K562 (cell line): ENCODE data around the gene WDR81. TPM values are rescaled to one million over a fixed set of nuclear protein-coding genes. Genes with fewer than 3 reads are reported as not detected.

ENCODE experiments used
- AFF1 ChIP-seq, 2 experiments: fragments of 450-650 bp; IDR thresholded peaks; 2 replicates each; pipeline ENCODE4 v1.6.1; 2018; ENCODE audit warnings: mild to moderate bottlenecking in 2 of 2, low read depth in 1 of 2; ENCODE audit not compliant: partially characterized antibody in 2 of 2
- BDP1 ChIP-seq: IDR thresholded peaks from 3 replicates; pipeline ENCODE4 v1.6.1; 2011; ENCODE audit not compliant: insufficient read length, insufficient read depth
- BHLHE40 ChIP-seq: IDR thresholded peaks from 2 replicates; pipeline ENCODE4 v1.6.1; 2011; ENCODE audit warnings: low read length, improper control_type of control experiment
- CBX2 ChIP-seq: fragments of 200-600 bp; sonication (generic); IDR thresholded peaks from one replicate; pipeline ENCODE4 v1.6.1; 2012; ENCODE audit warnings: mild to moderate bottlenecking, low read length, inconsistent platforms; ENCODE audit not compliant: insufficient read depth, poor library complexity, severe bottlenecking
- CHCHD3 ChIP-seq: fragments of 250-450 bp; sonication (Bioruptor Pico); IDR thresholded peaks from 2 replicates; pipeline ENCODE4 v2.1.2; 2022; ENCODE audit warnings: mild to moderate bottlenecking
- DNMT1 ChIP-seq: fragments of 450-650 bp; IDR thresholded peaks from 2 replicates; pipeline ENCODE4 v1.6.1; 2016; ENCODE audit warnings: antibody characterized with exemption, mild to moderate bottlenecking
- NELFE ChIP-seq: IDR thresholded peaks from 2 replicates; pipeline ENCODE4 v1.6.1; 2011; ENCODE audit warnings: mild to moderate bottlenecking; ENCODE audit not compliant: insufficient read depth, insufficient read length
- NR3C1 ChIP-seq: sonication (generic); formaldehyde crosslinking; IDR thresholded peaks from 2 replicates; pipeline ENCODE4 v1.8.1; 2022; ENCODE audit warnings: missing genetic modification reagents
- PRMT5 ChIP-seq: sonication (generic); formaldehyde crosslinking; IDR thresholded peaks from 2 replicates; pipeline ENCODE4 v1.5.0; 2020; ENCODE audit warnings: missing genetic modification reagents
- RBM39 ChIP-seq: fragments of 200-400 bp; formaldehyde crosslinking; optimal IDR thresholded peaks from 2 replicates; pipeline ENCODE3; 2018; ENCODE audit warnings: low read depth, low read length
- SREBF2 ChIP-seq: sonication (generic); formaldehyde crosslinking; IDR thresholded peaks from 2 replicates; pipeline ENCODE4 v1.4.0; 2020; ENCODE audit warnings: mild to moderate bottlenecking, missing genetic modification reagents
- SRSF1 ChIP-seq: fragments of 200-400 bp; formaldehyde crosslinking; IDR thresholded peaks from 2 replicates; pipeline ENCODE4 v1.6.1; 2017; ENCODE audit warnings: mild to moderate bottlenecking, low read depth, low read length, moderate library complexity
- SRSF3 ChIP-seq: fragments of 200-400 bp; formaldehyde crosslinking; IDR thresholded peaks from 2 replicates; pipeline ENCODE4 v1.6.1; 2016; ENCODE audit warnings: mild to moderate bottlenecking, low read length, moderate library complexity; ENCODE audit not compliant: insufficient read depth
- TGIF2 ChIP-seq: sonication (generic); formaldehyde crosslinking; IDR thresholded peaks from 2 replicates; pipeline ENCODE4 v1.8.1; 2022; ENCODE audit warnings: mild to moderate bottlenecking, missing genetic modification reagents, moderate library complexity
- TRIM28 ChIP-seq: fragments of 450-650 bp; IDR thresholded peaks from 2 replicates; pipeline ENCODE4 v1.6.1; 2017
- XRCC5 ChIP-seq: fragments of 200-400 bp; formaldehyde crosslinking; IDR thresholded peaks from 2 replicates; pipeline ENCODE4 v1.6.1; 2017; ENCODE audit warnings: low read depth, mild to moderate bottlenecking, low read length
- ZBTB12 ChIP-seq: fragments of 250-450 bp; sonication (Bioruptor Pico); IDR thresholded peaks from 2 replicates; pipeline ENCODE4 v1.4.0; 2020
- ZNF140 ChIP-seq: fragments of 250-450 bp; sonication (Bioruptor Pico); IDR thresholded peaks from 2 replicates; pipeline ENCODE4 v1.8.0; 2021; ENCODE audit warnings: moderate library complexity, mild to moderate bottlenecking, inconsistent platforms
- ZNF518B ChIP-seq: fragments of 250-450 bp; sonication (Bioruptor Pico); IDR thresholded peaks from 2 replicates; pipeline ENCODE4 v1.5.0; 2021; ENCODE audit warnings: mild to moderate bottlenecking, moderate library complexity
- ZNF668 ChIP-seq: fragments of 250-450 bp; sonication (Bioruptor Pico); IDR thresholded peaks from 2 replicates; pipeline ENCODE4 v1.8.0; 2022; ENCODE audit warnings: mild to moderate bottlenecking, inconsistent platforms
- ZNF778 ChIP-seq: fragments of 450-650 bp; formaldehyde crosslinking; IDR thresholded peaks from 2 replicates; pipeline ENCODE4 v1.4.0; 2020; ENCODE audit warnings: mild to moderate bottlenecking, moderate library complexity
- polyA plus RNA-seq, 8 experiments: library from polyadenylated mRNA; depleted of rRNA in 4 of 8; stranded (reverse) in 5 of 8; unstranded in 3 of 8; fragments of >200 nt; fragmentation: Nextera tagmentation in 2 of 8; fragmentation: Illumina TruSeq in 1 of 8; extraction: Ambion mirVana in 2 of 8; extraction: Trizol in 1 of 8; gene quantifications; 2 replicates each; pipeline versions ENCODE4 v1.2.1 to v1.2.3, GENCODE V29; 2011 to 2014; ENCODE audit warnings: inconsistent platforms in 1 of 8, missing spikeins in 1 of 8
- total RNA-seq, 7 experiments: library from RNA; depleted of rRNA in 6 of 7; stranded (reverse); fragments of >200 nt in 6 of 7; fragmentation: Illumina TruSeq in 2 of 7; extraction: Trizol in 2 of 7; gene quantifications; 2 replicates each; pipeline versions ENCODE4 v1.2.1 to v1.2.3, GENCODE V29; 2011 to 2021; ENCODE audit warnings: low replicate concordance in 1 of 7

Gene WDR81
- total and polyA plus RNA-seq, 9 of the 15 experiments (the other 6 are each of a cell fraction or from before 2014, with no cell fraction given), result 0.01 to 17.1 (median 3.3) TPM

- TF ChIP-seq AFF1 (IDR thresholded peaks at IDR 0.05; ENCODE audit: low read depth in 1 of 2, partially characterized antibody in 2 of 2) (no peak), ZNF518B (CRISPR knock-in tag) (no peak), SREBF2 (CRISPR knock-in tag) (no peak), XRCC5 (0 out of 2 replicates have a peak, but pooled peaks have one; percentile 32), CBX2 (no peak), ZNF778 (no peak), ZBTB12 (CRISPR knock-in tag) (no peak), NELFE (no peak), RBM39 (no peak), BHLHE40 (no peak), PRMT5 (CRISPR knock-in tag) (no peak), DNMT1 (no peak), TGIF2 (peak; percentile 90), NR3C1 (CRISPR knock-in tag) (no peak), BDP1 (no peak), SRSF1 (no peak), TRIM28 (no peak), SRSF3 (no peak), ZNF668 (no peak), CHCHD3 (CRISPR knock-in tag) (no peak), ZNF140 (no peak)
Measured at GRCh38 chr17:1714980-1715802, 9.3 kb upstream of the WDR81 start (continued).
